Measurements from ENCODE around the gene C19orf67. TPM values are rescaled to one million over a fixed set of nuclear protein-coding genes. Genes with fewer than 3 reads are reported as not detected.
A peak's percentile ranks its signal among the peaks of the same experiment; 100 is the strongest.

C19orf67 gene
- total RNA-seq, 1 donor from 2014 or later = not detected

GRCh38 chr19:14081797-14082674 lies 3.5 kb downstream of the C19orf67 start:
- DNase-seq = no peak

GRCh38 chr19:14080887-14081796 lies 4.4 kb downstream of the C19orf67 start:
- DNase-seq = peak; percentile 100

- no peak for DNase-seq
Measured at GRCh38 chr19:14078411-14078810, 7.2 kb downstream of the C19orf67 start.

GRCh38 chr19:14073925-14074838 lies 11.4 kb downstream of the C19orf67 start:
- DNase-seq = no peak

- DNase-seq = peak; percentile 63
Measured at GRCh38 chr19:14073261-14073924, 12.2 kb downstream of the C19orf67 start.

- no peak for DNase-seq
Measured at GRCh38 chr19:14072535-14073260, 12.9 kb downstream of the C19orf67 start, which contains the start of gene MISP3. Gene MISP3, plus strand, starts transcription at chr19:14072786. Its CDS starts 524 bp downstream, at chr19:14073310.

GRCh38 chr19:14070268-14071050 lies 15.1 kb downstream of the C19orf67 start:
- DNase-seq = no peak

- no peak for DNase-seq
Measured at GRCh38 chr19:14066134-14066533, 19.4 kb downstream of the C19orf67 start.

- DNase-seq = no peak
Measured at GRCh38 chr19:14063105-14063504, 22.5 kb downstream of the C19orf67 start.

- DNase-seq = no peak
Measured at GRCh38 chr19:14062558-14062855, 23.1 kb downstream of the C19orf67 start.

GRCh38 chr19:14061751-14062557 lies 23.6 kb downstream of the C19orf67 start, which contains the start of gene PALM3:
Gene PALM3, minus strand, starts transcription at chr19:14062076. Its CDS starts 96 bp downstream, at chr19:14061980.
- no peak for DNase-seq

- DNase-seq = no peak
Measured at GRCh38 chr19:14061081-14061749, 24.4 kb downstream of the C19orf67 start.

- DNase-seq = no peak
Measured at GRCh38 chr19:14059652-14060155, 25.9 kb downstream of the C19orf67 start.

GRCh38 chr19:14059093-14059480 lies 26.5 kb downstream of the C19orf67 start:
- DNase-seq = no peak

GRCh38 chr19:14058182-14059092 lies 27.1 kb downstream of the C19orf67 start:
- no peak for DNase-seq

- no peak for DNase-seq
Measured at GRCh38 chr19:14056741-14057356, 28.7 kb downstream of the C19orf67 start.
